CD8-positive, alpha-beta memory T cell (primary cell): ENCODE results near the gene LMO4. TPM values are rescaled to one million over a fixed set of nuclear protein-coding genes. Genes with fewer than 3 reads are reported as not detected.
A peak's percentile ranks its signal among the peaks of the same experiment; 100 is the strongest.

Experiments used
- CTCF ChIA-PET: fragments of 350-600 bp; sonication (Branson Sonifier 250); formaldehyde crosslinking; loops from one replicate; lab custom pipeline; 2021; ENCODE audit warnings: antibody characterized with exemption; lab: Charles Lee
- POLR2A ChIA-PET: fragments of 350-600 bp; sonication (Branson Sonifier 250); formaldehyde crosslinking; loops from one replicate; lab custom pipeline; 2021; ENCODE audit warnings: antibody characterized with exemption; lab: Charles Lee
- DNase-seq, 5 donors: peaks; one replicate each; pipeline versions ENCODE4 v3.0.0 to v3.0.0-alpha.2; 2020 to 2022; ENCODE audit warnings: mixed read lengths in 1 of 5
- H3K27ac ChIP-seq: one replicate; pipeline ENCODE4 v1.7.0; 2013; ENCODE audit warnings: low read depth, mild to moderate bottlenecking, low read length, moderate library complexity
- H3K27me3 ChIP-seq: 2 replicates; pipeline ENCODE4 v1.7.0; 2013; ENCODE audit warnings: low read length, mild to moderate bottlenecking; ENCODE audit not compliant: insufficient read depth, poor library complexity, severe bottlenecking
- H3K36me3 ChIP-seq: 2 replicates; pipeline ENCODE4 v1.7.0; 2013; ENCODE audit warnings: mild to moderate bottlenecking, low read length, moderate library complexity; ENCODE audit not compliant: insufficient read depth
- H3K4me1 ChIP-seq: 2 replicates; pipeline ENCODE4 v1.7.0; 2013; ENCODE audit warnings: mild to moderate bottlenecking, low read length, moderate library complexity; ENCODE audit not compliant: insufficient read depth
- H3K4me3 ChIP-seq: 2 replicates; pipeline ENCODE4 v1.7.0; 2013; ENCODE audit warnings: mild to moderate bottlenecking, low read length
- H3K9me3 ChIP-seq: 2 replicates; pipeline ENCODE4 v1.7.0; 2013; ENCODE audit warnings: mild to moderate bottlenecking, low read length
- H3K27ac Mint-ChIP-seq, 8 donors: one replicate each; pipeline ENCODE4 v1.8.0; 2020 to 2021; ENCODE audit warnings: mixed read lengths in 8 of 8, mild to moderate bottlenecking in 6 of 8, inconsistent platforms in 3 of 8, moderate library complexity in 3 of 8
- H3K27me3 Mint-ChIP-seq, 2 donors: one replicate each; pipeline ENCODE4 v1.8.0; 2020 to 2021; ENCODE audit warnings: mixed read lengths in 2 of 2, mild to moderate bottlenecking in 1 of 2, moderate library complexity in 1 of 2
- H3K36me3 Mint-ChIP-seq, 3 donors: one replicate each; pipeline ENCODE4 v1.8.0; 2020 to 2021; ENCODE audit warnings: mixed read lengths in 3 of 3, inconsistent platforms in 1 of 3, mild to moderate bottlenecking in 1 of 3
- H3K4me1 Mint-ChIP-seq, 3 donors: one replicate each; pipeline ENCODE4 v1.8.0; 2020 to 2021; ENCODE audit warnings: mixed read lengths in 3 of 3, inconsistent platforms in 1 of 3, mild to moderate bottlenecking in 1 of 3
- H3K4me3 Mint-ChIP-seq, 7 donors: one replicate each; pipeline ENCODE4 v1.8.0; 2020 to 2021; ENCODE audit warnings: mixed read lengths in 7 of 7, mild to moderate bottlenecking in 6 of 7, moderate library complexity in 4 of 7, inconsistent platforms in 2 of 7
- H3K9me3 Mint-ChIP-seq, 5 donors: one replicate each; pipeline ENCODE4 v1.8.0; 2020 to 2022; ENCODE audit warnings: mixed read lengths in 5 of 5, mild to moderate bottlenecking in 3 of 5, moderate library complexity in 2 of 5, inconsistent platforms in 1 of 5
- polyA plus RNA-seq: library from polyadenylated mRNA; unstranded; fragments of 300-500 nt; fragmentation: Illumina TruSeq; gene quantifications from one replicate; pipeline ENCODE4 v1.2.3, GENCODE V29; 2021
- total RNA-seq, 2 experiments: library from RNA; stranded (reverse); gene quantifications; one replicate each; pipeline ENCODE4 v1.2.3, GENCODE V29; 2021

The LMO4 gene
- total and polyA plus RNA-seq, 3 experiments from 2014 or later, result 23.2 to 36.5 (median 36.4) TPM

DNA sequence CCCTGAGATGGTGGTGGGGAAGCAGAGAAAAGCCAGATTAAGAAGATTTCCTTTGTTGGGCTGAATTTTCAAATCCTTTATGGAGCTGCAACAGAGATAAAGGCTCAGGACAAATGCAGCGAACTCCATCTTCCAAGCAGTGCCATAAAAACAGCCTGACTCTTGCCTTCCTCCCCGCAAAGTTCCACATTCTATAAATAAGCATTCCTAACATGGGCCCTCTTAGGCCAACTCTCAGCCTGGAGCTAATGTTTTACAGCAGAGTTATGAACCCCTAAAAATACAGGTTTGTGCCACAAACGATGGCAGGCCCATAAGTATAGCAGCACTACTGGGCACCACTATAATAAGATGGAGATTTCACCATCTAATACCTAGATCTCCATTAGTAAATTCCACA lies 27.2 kb downstream of the LMO4 start:
- Mint-ChIP-seq H3K36me3 (peaks cover 0 to 9% (median 2%) of the 10 kb centered on the region in 3 donors), H3K27ac (no peak overlapping the region), H3K4me3 (no peak overlapping the region), H3K9me3 (no peaks in the 10 kb centered on the region), H3K4me1 (no peaks in the 10 kb centered on the region), H3K27me3 (no peaks in the 10 kb centered on the region)
- Histone ChIP-seq H3K27me3 (no peaks in the 10 kb centered on the region), H3K27ac (no peak overlapping the region), H3K4me3 (no peak overlapping the region), H3K4me1 (no peaks in the 10 kb centered on the region), H3K36me3 (no peaks in the 10 kb centered on the region), H3K9me3 (no peaks in the 10 kb centered on the region)
- POLR2A ChIA-PET, result no interaction called here
- CTCF ChIA-PET, result no interaction called here
- DNase-seq, result no peak

DNA sequence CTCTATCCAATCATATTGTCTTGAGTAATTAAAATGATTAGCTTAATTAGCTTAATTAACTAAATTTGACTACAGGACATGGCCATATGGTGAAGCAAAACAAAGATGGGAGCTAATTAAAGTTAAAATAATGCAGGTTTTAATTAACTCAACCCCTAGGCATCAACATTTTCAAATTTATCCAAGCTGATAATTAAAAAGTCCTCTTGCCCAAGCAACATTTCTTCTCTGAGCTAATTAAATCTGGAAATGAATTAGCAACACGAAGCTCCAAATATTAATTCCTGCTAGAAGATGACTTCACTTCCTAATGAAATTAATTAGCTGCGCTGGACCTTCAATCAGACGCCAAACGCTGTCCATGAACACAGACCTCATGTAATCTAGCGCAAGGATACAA lies 27.9 kb downstream of the LMO4 start:
- Mint-ChIP-seq H3K4me3 (no peak overlapping the region), H3K27me3 (no peaks in the 10 kb centered on the region), H3K27ac (no peak overlapping the region), H3K4me1 (no peaks in the 10 kb centered on the region), H3K36me3 (peaks cover 0 to 7% (median 2%) of the 10 kb centered on the region in 3 donors), H3K9me3 (no peaks in the 10 kb centered on the region)
- H3K9me3 ChIP-seq, result no peaks in the 10 kb centered on the region
- CTCF ChIA-PET, result no interaction called here
- POLR2A ChIA-PET, result no interaction called here
- DNase-seq, result no peak
- no peak overlapping the region for H3K27ac ChIP-seq
- no peaks in the 10 kb centered on the region for H3K36me3 ChIP-seq
- H3K4me1 ChIP-seq, result no peaks in the 10 kb centered on the region
- H3K4me3 ChIP-seq, result no peak overlapping the region
- no peaks in the 10 kb centered on the region for H3K27me3 ChIP-seq

DNA sequence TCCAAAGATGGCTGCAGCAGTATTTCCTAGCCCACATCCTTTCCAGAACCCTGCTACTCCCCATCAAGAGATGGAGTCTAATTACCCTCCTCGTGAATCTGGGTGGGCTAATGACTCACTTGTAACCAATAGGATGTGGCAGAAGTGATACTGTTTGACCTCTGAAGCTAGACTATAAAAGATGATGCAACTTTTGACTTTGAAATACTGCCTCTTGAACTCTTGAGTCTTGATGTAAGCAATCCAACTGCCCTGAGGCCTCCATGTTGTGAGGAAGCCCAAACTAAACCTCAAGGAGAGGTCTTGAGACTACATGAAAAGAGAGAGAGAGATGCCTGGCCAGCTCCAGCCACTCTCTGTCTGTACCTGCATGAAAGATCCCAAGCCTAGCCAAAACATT lies 29.5 kb downstream of the LMO4 start:
- no peak overlapping the region for H3K27ac ChIP-seq
- ChIA-PET POLR2A (no interaction called here), CTCF (no interaction called here)
- no peaks in the 10 kb centered on the region for H3K27me3 ChIP-seq
- Mint-ChIP-seq H3K4me3 (no peak overlapping the region), H3K27me3 (no peaks in the 10 kb centered on the region), H3K9me3 (no peaks in the 10 kb centered on the region), H3K36me3 (peaks cover 0 to 7% (median 2%) of the 10 kb centered on the region in 3 donors), H3K27ac (no peak overlapping the region), H3K4me1 (no peaks in the 10 kb centered on the region)
- H3K4me1 ChIP-seq, result no peaks in the 10 kb centered on the region
- H3K9me3 ChIP-seq, result no peaks in the 10 kb centered on the region
- no peak for DNase-seq
- H3K36me3 ChIP-seq, result no peaks in the 10 kb centered on the region
- no peak overlapping the region for H3K4me3 ChIP-seq

DNA sequence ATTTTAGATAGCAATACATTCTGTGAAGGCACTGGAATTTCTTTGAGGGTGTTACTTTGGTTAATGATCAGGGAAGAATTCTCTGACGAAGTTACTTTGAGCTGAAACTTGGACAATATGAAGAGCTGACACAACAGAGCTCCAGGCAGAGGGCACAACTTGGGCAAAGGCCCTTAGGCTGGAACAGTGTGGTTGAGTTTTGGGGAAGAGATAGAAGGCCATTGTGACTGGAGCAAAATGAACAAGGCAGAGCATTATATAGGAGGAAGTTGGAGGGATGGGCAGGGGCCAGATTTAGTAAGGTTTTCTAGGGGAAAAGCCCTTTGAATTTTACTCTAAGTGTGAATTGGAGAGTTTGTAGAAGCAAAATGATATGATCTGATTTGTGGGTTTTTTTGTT lies 30.9 kb downstream of the LMO4 start:
- Histone ChIP-seq H3K36me3 (no peaks in the 10 kb centered on the region), H3K27me3 (no peaks in the 10 kb centered on the region), H3K27ac (no peak overlapping the region), H3K4me1 (no peaks in the 10 kb centered on the region), H3K4me3 (no peak overlapping the region), H3K9me3 (no peaks in the 10 kb centered on the region)
- peaks cover 0 to 7% (median 2%) of the 10 kb centered on the region in 3 donors for H3K36me3 Mint-ChIP-seq
- no peaks in the 10 kb centered on the region for H3K27me3 Mint-ChIP-seq
- H3K9me3 Mint-ChIP-seq, result no peaks in the 10 kb centered on the region
- ChIA-PET CTCF (no interaction called here), POLR2A (no interaction called here)
- H3K27ac Mint-ChIP-seq, result peak overlapping the region in 1 of 8 donors; percentile 81
- DNase-seq, result no peak
- no peaks in the 10 kb centered on the region for H3K4me1 Mint-ChIP-seq
- H3K4me3 Mint-ChIP-seq, result no peak overlapping the region

DNA sequence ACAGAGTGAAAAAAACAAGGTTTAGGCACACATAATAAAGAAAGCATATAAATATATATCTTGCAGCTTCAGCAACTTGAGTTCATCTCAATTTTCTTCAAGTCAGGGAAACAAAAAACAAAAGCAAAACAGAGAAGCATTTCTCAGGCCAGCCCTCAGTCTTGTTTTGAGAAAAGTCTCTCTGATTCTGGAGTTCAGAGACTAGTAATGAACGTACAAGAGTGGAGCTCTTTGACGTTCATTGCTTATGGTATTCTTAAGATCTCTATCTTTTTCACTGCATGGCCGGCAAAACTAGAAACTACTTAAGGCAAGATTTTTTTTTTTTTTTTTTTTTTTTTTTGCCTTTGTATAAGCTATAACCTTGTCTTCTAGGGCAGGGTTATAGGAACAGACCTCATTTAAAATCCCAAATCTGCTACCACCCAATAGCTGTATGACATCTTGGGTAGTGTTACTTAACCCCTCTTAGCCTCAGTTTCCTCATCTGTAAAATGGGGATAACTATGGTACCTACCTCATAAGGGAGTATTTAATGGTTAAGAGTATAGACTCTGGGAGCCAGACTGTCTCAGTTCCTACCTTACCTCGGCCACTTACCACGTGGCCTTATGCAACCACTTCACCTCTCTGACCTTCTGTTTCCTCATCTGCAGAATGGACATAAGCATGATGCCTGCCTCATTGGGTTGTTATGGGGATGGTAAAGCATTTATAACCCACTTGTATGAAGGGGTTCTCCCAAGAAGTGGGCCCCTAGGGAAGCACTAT lies 33.6 kb downstream of the LMO4 start:
- H3K27me3 Mint-ChIP-seq, result no peaks in the 10 kb centered on the region
- CTCF ChIA-PET, result interaction anchor here (0.6 kb wide), 1 partner anchor 353 kb away, joined by 3 read pairs; no protein-coding TSS in a partner anchor

DNA sequence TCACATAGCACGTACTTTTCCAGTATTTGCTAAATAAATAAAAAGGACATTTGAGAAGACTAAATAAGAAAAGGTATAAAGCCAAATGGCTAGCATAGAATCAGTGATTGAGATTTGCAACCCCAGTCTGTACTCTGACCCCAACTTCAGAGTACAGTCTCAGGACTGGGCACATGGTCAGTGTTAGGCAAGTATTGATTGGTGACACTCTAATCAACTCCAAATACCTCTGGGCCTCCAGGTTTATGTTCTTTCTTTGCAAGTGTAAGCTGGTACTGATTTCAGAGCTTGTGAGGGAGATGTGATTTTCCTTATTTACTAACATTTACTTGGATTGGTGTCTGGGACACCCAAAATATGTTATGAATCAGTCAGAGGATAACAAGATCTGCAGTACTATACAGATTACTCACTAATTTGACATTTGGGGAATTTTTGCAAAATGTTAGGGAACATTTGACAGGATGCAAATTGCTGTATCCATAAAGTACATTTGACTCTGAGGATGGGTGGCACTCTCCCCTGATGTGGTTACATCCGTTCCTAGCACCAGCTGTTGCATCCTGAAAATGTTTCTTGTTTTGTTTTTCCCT lies 34.2 kb downstream of the LMO4 start:
- no peaks in the 10 kb centered on the region for H3K4me1 ChIP-seq
- Mint-ChIP-seq H3K27ac (no peak overlapping the region), H3K27me3 (peaks cover 0 to 3% of the 10 kb centered on the region in 2 donors), H3K4me3 (no peak overlapping the region), H3K36me3 (peaks cover 2 to 10% (median 9%) of the 10 kb centered on the region in 3 donors), H3K9me3 (peaks cover 0 to 3% (median 0%) of the 10 kb centered on the region in 5 donors), H3K4me1 (no peaks in the 10 kb centered on the region)
- H3K27ac ChIP-seq, result no peak overlapping the region
- H3K27me3 ChIP-seq, result no peaks in the 10 kb centered on the region
- no peak for DNase-seq
- H3K4me3 ChIP-seq, result no peak overlapping the region
- ChIA-PET CTCF (interaction anchor here (0.6 kb wide), 1 partner anchor 352 kb away, joined by 3 read pairs; no protein-coding TSS in a partner anchor), POLR2A (interaction anchor here (0.6 kb wide), 1 partner anchor 39 kb away, joined by 4 read pairs; no protein-coding TSS in a partner anchor)
- H3K36me3 ChIP-seq, result no peaks in the 10 kb centered on the region
- no peaks in the 10 kb centered on the region for H3K9me3 ChIP-seq

More for the DNA sequence above, 33.6 kb downstream of the LMO4 start:
- Histone ChIP-seq H3K27me3 (no peaks in the 10 kb centered on the region), H3K27ac (no peak overlapping the region), H3K4me3 (no peak overlapping the region), H3K9me3 (no peaks in the 10 kb centered on the region), H3K4me1 (no peaks in the 10 kb centered on the region), H3K36me3 (no peaks in the 10 kb centered on the region)
- H3K9me3 Mint-ChIP-seq, result peaks cover 0 to 3% (median 0%) of the 10 kb centered on the region in 5 donors
- H3K27ac Mint-ChIP-seq, result no peak overlapping the region
- POLR2A ChIA-PET, result interaction anchor here (0.6 kb wide), 1 partner anchor 38 kb away, joined by 4 read pairs; no protein-coding TSS in a partner anchor
- no peaks in the 10 kb centered on the region for H3K4me1 Mint-ChIP-seq
- no peak overlapping the region for H3K4me3 Mint-ChIP-seq
- no peak for DNase-seq
- peaks cover 2 to 10% (median 9%) of the 10 kb centered on the region in 3 donors for H3K36me3 Mint-ChIP-seq

DNA sequence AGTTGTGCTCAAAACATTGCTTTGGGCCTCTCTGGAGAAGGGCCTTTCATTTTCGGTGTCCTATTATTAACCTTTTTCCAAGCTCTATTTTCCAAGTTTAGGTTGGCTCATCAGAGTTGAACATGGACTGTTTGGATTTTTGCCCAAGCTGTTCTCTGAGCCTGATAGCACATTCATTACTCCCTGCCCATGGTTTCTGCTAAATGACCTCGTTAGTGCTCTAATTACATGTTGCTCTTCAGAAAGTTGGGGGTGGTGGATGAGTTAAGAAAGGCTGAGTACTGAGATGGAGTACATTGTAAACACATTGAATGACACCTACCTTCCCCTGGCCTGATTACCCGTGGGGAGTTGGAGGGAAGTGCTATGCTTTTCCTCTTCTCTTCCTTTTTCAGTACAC lies 38.9 kb downstream of the LMO4 start:
- no peak for DNase-seq
- peaks cover 0 to 3% of the 10 kb centered on the region in 2 donors for H3K27me3 Mint-ChIP-seq
- H3K9me3 Mint-ChIP-seq, result peaks cover 0 to 3% (median 0%) of the 10 kb centered on the region in 5 donors
- no peak overlapping the region for H3K27ac Mint-ChIP-seq
- no peaks in the 10 kb centered on the region for H3K9me3 ChIP-seq
- no peaks in the 10 kb centered on the region for H3K27me3 ChIP-seq
- peaks cover 0 to 9% (median 3%) of the 10 kb centered on the region in 3 donors for H3K36me3 Mint-ChIP-seq
- ChIA-PET CTCF (no interaction called here), POLR2A (no interaction called here)
- no peak overlapping the region for H3K4me3 ChIP-seq
- no peaks in the 10 kb centered on the region for H3K4me1 ChIP-seq
- H3K4me1 Mint-ChIP-seq, result no peaks in the 10 kb centered on the region
- H3K36me3 ChIP-seq, result no peaks in the 10 kb centered on the region
- H3K27ac ChIP-seq, result no peak overlapping the region
- H3K4me3 Mint-ChIP-seq, result no peak overlapping the region

DNA sequence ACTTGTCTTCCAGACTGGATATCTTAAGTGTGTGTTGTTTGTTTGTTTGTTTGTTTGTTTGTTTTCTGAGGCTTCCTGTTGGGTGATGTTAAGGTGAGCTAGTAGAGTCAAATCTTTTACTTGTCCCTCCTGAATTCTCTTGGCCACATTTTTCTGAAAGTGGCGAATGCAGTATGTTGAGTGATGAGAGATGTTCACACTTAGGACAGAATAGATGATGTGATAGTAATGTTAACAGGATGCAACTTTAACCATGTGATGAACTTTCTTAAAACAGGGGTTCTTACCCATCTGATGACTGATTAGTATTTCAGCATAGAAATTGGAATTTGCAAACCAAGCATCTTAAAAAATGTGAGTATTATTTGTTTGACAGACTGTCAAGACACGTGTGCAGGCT lies 40.2 kb downstream of the LMO4 start:
- Mint-ChIP-seq H3K27me3 (peaks cover 0 to 3% of the 10 kb centered on the region in 2 donors), H3K27ac (no peak overlapping the region), H3K4me1 (no peaks in the 10 kb centered on the region), H3K9me3 (peaks cover 0 to 3% (median 0%) of the 10 kb centered on the region in 5 donors), H3K36me3 (peaks cover 0 to 9% (median 3%) of the 10 kb centered on the region in 3 donors), H3K4me3 (no peak overlapping the region)
- POLR2A ChIA-PET, result no interaction called here
- CTCF ChIA-PET, result no interaction called here
- Histone ChIP-seq H3K36me3 (no peaks in the 10 kb centered on the region), H3K4me3 (no peak overlapping the region), H3K27me3 (no peaks in the 10 kb centered on the region), H3K27ac (no peak overlapping the region), H3K4me1 (no peaks in the 10 kb centered on the region), H3K9me3 (no peaks in the 10 kb centered on the region)
- DNase-seq, result no peak
